LNCaP clone FGC (cell line): ENCODE measurements around the gene RANBP3.
"Not testable (repeated sequence)": the region's sequence is repeated elsewhere in the genome, so short reads cannot be mapped to it uniquely, and the experiment has no call there.

ENCODE experiments used
- DNase-seq: peaks from one replicate; pipeline ENCODE4 v3.0.0-alpha.2; 2011; ENCODE audit warnings: low read depth
- H3K4me3 ChIP-seq: 2 replicates; pipeline ENCODE4 v1.5.1; 2011; ENCODE audit warnings: mild to moderate bottlenecking, low read depth, low read length, control low read depth
- TF ChIP-seq, protein P1 (sequence below): IDR thresholded peaks from 2 replicates; pipeline ENCODE4 v1.5.1; 2012; ENCODE audit warnings: mild to moderate bottlenecking; ENCODE audit not compliant: control insufficient read depth, insufficient read depth; ENCODE audit errors: extremely low read depth

RANBP3 gene, protein sequence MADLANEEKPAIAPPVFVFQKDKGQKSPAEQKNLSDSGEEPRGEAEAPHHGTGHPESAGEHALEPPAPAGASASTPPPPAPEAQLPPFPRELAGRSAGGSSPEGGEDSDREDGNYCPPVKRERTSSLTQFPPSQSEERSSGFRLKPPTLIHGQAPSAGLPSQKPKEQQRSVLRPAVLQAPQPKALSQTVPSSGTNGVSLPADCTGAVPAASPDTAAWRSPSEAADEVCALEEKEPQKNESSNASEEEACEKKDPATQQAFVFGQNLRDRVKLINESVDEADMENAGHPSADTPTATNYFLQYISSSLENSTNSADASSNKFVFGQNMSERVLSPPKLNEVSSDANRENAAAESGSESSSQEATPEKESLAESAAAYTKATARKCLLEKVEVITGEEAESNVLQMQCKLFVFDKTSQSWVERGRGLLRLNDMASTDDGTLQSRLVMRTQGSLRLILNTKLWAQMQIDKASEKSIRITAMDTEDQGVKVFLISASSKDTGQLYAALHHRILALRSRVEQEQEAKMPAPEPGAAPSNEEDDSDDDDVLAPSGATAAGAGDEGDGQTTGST

DNA sequence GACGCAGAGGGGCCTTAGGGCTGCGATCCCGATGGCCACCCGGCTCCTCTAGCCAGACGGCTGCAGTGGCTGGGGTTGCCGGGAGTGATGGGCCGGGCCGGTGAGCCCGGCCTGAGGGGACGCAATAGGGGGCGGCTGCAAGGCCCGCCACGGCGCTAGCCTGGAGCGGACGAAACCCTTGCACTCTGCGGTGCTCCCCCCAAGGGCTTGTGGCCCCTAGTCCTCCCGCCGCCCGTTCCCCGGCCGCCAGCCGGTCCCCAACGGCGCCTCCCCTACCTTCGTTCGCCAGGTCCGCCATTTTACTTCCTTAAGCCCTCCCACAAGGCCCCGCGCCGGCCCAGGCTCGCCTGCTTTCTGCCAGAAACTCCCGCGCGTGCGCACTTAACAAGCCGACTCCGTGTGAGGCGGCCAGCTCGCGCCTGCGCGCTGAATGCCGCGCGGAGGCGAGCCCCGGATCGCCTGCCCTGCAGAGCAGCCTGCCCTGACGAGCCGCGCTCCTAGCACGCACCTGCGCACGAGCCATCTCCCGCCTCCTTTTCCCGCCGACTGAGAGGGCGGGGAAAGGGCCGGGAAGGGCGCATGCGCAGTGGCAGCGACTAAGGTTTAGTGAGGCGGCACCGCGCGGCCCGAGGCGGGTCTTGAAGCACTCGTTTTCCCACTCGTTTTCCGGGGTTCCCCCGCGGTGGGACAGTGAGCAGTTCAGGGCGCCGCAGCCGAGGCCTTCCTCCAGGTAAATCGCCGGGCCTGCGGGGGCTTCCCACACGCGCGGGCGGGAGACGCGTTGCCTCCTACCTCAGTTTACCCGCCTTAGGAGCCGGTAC lies at the start of gene RANBP3:
Gene RANBP3 (minus strand): TSS at position 356 of the 821 bp plus-strand sequence. CDS start 58 bp downstream, at position 298.
- TF ChIP-seq, protein P1, sequence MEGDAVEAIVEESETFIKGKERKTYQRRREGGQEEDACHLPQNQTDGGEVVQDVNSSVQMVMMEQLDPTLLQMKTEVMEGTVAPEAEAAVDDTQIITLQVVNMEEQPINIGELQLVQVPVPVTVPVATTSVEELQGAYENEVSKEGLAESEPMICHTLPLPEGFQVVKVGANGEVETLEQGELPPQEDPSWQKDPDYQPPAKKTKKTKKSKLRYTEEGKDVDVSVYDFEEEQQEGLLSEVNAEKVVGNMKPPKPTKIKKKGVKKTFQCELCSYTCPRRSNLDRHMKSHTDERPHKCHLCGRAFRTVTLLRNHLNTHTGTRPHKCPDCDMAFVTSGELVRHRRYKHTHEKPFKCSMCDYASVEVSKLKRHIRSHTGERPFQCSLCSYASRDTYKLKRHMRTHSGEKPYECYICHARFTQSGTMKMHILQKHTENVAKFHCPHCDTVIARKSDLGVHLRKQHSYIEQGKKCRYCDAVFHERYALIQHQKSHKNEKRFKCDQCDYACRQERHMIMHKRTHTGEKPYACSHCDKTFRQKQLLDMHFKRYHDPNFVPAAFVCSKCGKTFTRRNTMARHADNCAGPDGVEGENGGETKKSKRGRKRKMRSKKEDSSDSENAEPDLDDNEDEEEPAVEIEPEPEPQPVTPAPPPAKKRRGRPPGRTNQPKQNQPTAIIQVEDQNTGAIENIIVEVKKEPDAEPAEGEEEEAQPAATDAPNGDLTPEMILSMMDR, result no peak
- H3K4me3 ChIP-seq, result peak within 1 kb of the TSS; percentile 95
- DNase-seq, result peak; percentile 98

DNA sequence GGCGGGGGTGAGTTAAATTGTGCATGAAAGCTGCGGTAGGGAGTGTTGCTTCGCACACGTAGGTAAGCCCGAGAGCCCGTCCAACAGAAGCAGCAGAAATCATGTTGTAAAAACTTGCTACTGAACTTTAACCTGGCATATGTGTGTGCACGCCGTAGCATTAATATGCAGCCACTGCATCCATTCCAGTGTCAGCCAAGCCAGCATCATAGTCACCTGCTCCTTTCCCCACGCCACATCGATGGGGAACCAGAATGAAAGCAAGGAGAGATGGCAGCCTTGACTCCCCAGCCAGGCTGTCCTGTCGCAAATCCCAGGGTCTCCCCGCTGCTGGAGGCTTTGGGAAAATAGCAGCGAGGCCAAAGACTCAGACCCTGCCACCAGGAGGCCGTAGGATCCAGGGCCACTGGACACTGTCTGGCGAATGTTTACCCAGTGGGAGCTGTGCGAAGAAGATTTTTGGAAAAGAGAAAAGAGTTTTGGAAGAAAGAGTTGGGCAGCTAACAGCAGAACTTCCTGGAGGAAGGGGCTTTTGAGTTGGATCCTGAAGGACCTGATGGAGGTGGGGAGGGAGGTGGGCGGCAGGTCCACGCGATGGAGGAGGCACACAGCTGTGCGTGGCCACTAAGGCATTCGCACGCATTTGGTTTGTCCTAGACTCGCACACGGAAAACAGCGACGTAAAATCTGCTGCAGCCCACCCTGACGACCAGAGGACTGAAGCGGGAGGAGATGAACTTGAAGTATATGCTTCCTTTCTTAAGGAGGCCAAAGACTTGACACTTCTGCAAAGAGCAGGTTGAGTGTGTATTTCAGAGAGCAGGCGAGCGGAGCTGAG lies 48.7 kb upstream of the RANBP3 start:
- DNase-seq, result no peak
- no peak overlapping the region for H3K4me3 ChIP-seq
- TF ChIP-seq, protein P1, result no peak

DNA sequence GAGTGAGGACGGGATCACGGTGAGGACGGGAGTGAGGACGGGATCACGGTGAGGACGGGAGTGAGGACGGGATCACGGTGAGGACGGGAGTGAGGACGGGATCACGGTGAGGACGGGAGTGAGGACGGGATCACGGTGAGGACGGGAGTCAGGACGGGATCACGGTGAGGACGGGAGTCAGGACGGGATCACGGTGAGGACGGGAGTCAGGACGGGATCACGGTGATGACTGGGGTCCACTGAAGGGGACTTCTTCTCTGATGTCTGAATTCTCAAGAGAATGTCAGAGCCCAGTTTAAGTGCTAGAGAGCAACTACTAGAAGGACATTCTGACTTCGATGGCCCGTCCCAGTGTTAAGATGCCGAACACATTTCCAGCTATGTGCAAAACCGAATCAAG lies 46.8 kb upstream of the RANBP3 start:
- not testable (repeated sequence) for DNase-seq, H3K4me3 ChIP-seq

DNA sequence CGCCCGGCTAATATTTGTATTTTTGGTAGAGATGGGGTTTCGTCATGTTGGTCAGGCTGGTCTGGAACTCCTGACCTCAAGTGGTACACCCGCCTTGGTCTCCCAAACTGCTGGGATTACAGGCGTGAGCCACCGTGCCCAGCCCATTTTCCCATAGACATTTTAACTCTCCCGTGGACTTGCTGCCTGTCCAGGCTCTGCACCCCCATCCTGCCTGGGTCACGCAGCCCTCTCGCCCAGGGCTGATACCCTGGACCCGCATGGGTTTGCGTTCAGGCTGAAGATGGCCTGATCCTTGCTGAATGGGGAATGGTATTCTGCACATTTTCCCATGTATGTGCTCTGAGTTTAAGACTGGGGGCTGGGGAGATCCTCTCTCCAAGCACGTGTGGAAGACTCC lies 46.0 kb upstream of the RANBP3 start:
- no peak for DNase-seq
- no peak overlapping the region for H3K4me3 ChIP-seq
- TF ChIP-seq, protein P1, result no peak

DNA sequence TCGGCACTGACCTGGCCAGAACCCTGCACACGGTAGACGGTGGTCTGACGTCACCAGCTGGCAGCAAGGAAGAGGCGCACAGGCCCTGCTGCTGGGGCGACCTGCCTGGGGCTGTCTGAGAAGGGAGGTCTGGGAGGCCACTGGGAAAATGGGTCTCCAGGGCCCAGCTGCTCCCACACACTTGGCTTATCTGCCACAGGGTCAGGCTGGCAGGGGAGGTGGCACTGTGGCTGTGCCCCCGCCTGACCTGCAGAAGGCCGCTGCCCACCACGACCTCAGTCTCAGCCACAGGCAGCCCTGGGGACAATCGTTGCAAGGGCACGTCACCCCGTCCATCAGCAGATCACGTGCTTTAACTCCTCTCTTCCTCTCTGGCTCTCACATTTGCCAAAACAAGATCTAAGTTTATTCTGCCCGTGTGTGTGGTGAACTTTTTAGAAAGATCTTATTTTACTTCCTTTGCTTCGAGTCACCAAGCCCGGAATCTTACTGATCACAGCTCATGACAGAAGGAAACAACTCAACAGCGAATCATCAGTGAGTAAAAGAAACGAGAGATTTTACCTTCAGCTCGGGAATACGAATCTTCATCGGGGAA lies 45.2 kb upstream of the RANBP3 start:
- DNase-seq, result no peak
- no peak overlapping the region for H3K4me3 ChIP-seq
- TF ChIP-seq, protein P1, result no peak

DNA sequence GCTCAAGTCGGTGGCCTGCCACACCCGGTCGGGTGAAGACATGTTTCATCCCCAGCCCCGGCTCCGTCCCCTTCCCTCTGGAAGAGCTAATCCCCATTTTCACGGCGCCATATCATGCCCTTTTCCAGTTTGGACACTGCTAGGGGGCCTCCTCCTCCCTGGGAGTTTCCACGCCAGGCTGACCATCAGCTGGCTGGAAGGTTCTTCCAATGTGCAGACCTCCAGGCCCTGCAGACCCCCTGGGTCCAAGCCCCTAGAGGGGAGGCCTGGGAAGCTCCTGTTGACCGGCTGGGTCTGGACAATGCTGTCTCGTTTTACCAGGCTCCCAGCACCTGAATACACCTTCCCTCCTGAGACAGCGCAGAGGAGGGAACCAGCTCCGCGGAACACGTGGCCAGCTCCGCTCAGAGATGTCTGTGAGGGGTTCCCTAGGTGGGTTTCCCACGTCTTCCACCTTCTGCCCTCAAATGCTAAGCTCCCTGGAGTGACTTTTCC lies 44.7 kb upstream of the RANBP3 start:
- H3K4me3 ChIP-seq, result no peak overlapping the region
- DNase-seq, result no peak
- TF ChIP-seq, protein P1, result no peak
